ENCODE results near the gene PSMA3. TPM values are rescaled to one million over a fixed set of nuclear protein-coding genes. Genes with fewer than 3 reads are reported as not detected.

Gene PSMA3
- total RNA-seq, 4 donors from 2014 or later, result 55.1 to 70.8 (median 64.4) TPM

DNA sequence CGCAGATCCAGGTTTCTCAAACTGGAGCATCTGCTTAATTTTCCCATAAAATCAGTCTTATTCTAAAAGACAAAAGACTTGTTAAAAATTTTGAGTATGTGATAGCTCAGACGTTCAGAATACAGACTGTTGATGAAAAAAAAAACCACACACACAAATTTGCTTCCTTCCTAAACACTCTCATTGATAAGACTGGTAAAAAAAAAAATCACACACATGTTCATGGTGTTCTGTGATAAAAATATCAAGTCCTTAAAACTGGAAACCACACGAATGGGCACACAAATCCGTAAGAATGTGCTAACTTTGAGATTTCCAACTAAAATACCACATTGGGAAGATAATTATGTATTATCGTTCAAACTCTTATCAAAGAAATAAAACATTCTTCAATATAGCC is 47.0 kb downstream of the PSMA3 start:
- DNase-seq (ENCODE audit: low spot score in 2 of 2), result no peak
- H3K4me3 ChIP-seq (ENCODE audit: low read depth, poor library complexity, severe bottlenecking), result no peak overlapping the region
- intact Hi-C loops (cut with DNase I; ENCODE audit: low total_unique reads), result no loop called here
- 71 to 72% methylated on average over 5 of the region's 5 CpGs for WGBS, 2 donors
- TF ChIP-seq POLR2A (IDR thresholded peaks at IDR 0.05) (no peak), CTCF (IDR thresholded peaks at IDR 0.05) (no peak)

DNA sequence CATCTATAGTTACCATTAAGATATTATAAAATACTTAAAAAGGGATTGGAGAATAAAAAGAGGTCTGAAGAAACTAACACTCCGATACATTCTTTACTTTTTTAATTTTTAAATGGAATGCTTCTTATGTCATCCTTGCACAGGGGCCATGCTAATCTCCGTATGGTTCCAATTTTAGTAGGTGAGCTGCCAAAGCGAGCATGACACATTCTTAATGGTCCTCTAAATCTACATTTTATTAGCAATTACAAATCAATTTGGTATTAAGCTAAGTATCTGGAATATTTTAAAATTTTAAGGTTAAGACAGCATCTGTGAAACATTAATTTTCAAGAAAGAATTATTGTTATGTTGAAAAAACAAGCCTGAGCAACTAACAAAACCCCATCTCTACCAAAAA is 47.5 kb downstream of the PSMA3 start:
- H3K4me3 ChIP-seq (ENCODE audit: low read depth, poor library complexity, severe bottlenecking), result no peak overlapping the region
- no peak for TF ChIP-seq CTCF (IDR thresholded peaks at IDR 0.05)
- no peak for TF ChIP-seq POLR2A (IDR thresholded peaks at IDR 0.05)
- WGBS, 2 donors, result 62 to 76% methylated on average over 3 of the region's 3 CpGs
- DNase-seq (ENCODE audit: low spot score in 2 of 2), result no peak
- intact Hi-C loops (cut with DNase I; ENCODE audit: low total_unique reads), result no loop called here

DNA sequence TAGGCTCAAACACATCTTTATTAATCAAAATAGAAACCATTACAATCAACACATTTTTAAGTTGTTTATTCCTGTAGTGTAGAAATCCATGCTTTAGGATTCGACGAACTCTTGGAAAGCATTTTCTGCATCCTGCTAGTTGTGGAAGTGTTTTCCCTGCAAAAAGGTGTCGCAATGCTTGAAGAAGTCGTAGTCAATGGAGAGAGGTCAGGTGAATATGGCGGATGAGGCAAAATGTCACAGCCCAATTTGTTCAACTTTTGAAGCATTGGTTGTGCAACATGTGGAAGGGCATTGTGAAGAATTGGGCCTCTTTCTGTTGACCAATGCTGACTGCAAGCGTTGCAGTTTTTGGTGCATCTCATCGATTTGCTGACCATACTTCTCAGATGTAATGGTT is 49.6 kb downstream of the PSMA3 start:
- 95 to 98% methylated on average over 7 of the region's 7 CpGs for WGBS, 2 donors
- intact Hi-C loops (cut with DNase I; ENCODE audit: low total_unique reads), result no loop called here
- DNase-seq (ENCODE audit: low spot score in 2 of 2), result no peak
- TF ChIP-seq POLR2A (IDR thresholded peaks at IDR 0.05), result no peak
- TF ChIP-seq CTCF (IDR thresholded peaks at IDR 0.05), result no peak
- no peak overlapping the region for H3K4me3 ChIP-seq (ENCODE audit: low read depth, poor library complexity, severe bottlenecking)

DNA sequence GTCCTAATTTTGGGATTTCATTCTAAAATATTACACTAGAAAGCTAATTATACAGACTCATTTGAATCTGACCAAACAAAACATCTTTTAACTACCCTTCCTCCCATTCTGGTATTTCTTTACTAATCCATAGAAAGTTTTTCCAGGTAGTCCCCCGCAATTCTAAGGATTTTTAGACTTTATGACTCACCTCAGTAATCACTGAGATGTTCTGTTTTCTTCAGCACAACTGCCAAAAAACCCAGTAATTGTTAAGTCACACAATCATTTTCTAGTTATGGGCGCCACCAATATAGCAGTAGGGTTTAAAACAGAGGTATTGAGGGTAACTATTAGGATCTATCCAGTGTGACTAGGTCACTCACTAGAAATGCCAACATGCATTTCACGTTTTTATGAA is 52.1 kb downstream of the PSMA3 start:
- TF ChIP-seq POLR2A (IDR thresholded peaks at IDR 0.05), result no peak
- no peak for TF ChIP-seq CTCF (IDR thresholded peaks at IDR 0.05)
- 1% methylated on average over 3 of the region's 3 CpGs for WGBS, 2 donors
- no peak for DNase-seq (ENCODE audit: low spot score in 2 of 2)
- H3K4me3 ChIP-seq (ENCODE audit: low read depth, poor library complexity, severe bottlenecking), result no peak overlapping the region
- intact Hi-C loops (cut with DNase I; ENCODE audit: low total_unique reads), result no loop called here

DNA sequence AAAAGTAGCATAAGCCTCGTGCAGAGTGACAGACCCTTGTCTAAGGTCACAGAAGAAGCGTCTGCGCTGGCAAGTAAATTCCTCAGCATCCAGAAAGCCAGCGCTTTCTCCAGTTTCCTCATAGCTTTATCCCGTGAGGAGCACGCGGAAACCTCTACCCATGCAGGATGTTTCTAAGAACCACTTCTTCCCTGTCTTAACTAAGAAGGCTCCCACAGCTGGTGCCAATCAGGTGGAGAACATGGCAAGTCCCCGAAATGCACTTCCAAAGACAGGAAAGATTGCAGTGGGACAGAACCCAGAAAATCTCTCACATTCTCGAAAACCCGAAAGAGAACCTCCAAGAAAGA is 52.7 kb downstream of the PSMA3 start:
- H3K4me3 ChIP-seq (ENCODE audit: low read depth, poor library complexity, severe bottlenecking), result peak overlapping the region; percentile 62
- peak; percentile 65 to 90 for DNase-seq (ENCODE audit: low spot score in 2 of 2)
- TF ChIP-seq CTCF (IDR thresholded peaks at IDR 0.05) (no peak), POLR2A (IDR thresholded peaks at IDR 0.05) (no peak)
- intact Hi-C loops (cut with DNase I; ENCODE audit: low total_unique reads), result no loop called here
- 0 to 1% methylated on average over 10 of the region's 10 CpGs for WGBS, 2 donors

DNA sequence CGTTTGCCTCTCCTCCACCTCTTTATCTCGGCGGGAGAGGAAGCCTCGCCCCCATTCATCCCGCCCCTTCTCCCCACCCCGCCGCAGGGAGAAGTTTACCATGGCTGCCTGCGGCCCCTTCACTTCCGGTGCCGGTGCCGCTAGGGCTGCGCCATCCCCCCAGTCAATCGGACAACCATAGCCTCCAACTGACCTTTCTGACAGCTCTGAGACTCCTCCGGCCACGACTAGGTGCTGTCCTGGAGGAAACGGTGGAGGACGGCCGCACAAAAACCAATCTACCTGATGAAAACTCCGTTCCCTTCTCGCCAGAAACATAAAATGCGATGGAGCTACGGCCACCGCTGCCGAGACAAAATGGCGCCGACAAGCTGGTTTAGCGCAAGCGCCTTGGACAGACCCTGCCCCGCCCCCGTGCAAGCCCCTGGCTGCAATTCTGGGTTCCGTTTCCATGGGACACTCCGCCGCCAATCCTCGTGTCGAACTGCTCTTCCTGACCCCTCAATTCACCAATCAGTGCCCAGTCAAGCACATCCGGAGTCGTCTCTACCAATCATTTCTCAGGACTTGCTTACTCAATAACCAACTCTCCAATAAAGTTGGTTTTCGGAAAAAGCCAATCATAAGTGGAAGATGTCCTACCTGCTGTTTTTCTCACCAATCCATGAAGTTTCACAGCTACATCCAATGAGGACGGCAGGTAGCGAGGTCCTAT is 53.3 kb downstream of the PSMA3 start:
- intact Hi-C loops (cut with DNase I; ENCODE audit: low total_unique reads), result no loop called here
- 0 to 1% methylated on average over 37 to 40 of the region's 40 CpGs for WGBS, 2 donors

More for the DNA sequence above, 53.3 kb downstream of the PSMA3 start:
- peak overlapping the region; percentile 91 for H3K4me3 ChIP-seq (ENCODE audit: low read depth, poor library complexity, severe bottlenecking)
- peak in 1 of 3 donors; percentile 55 for TF ChIP-seq CTCF (IDR thresholded peaks at IDR 0.05)
- peak in 1 of 2 donors; percentile 85 for TF ChIP-seq POLR2A (IDR thresholded peaks at IDR 0.05)
- DNase-seq (ENCODE audit: low spot score in 2 of 2), result peak; percentile 99 to 100
